ENCODE data around the gene ATP2A2. TPM values are rescaled to one million over a fixed set of nuclear protein-coding genes. Genes with fewer than 3 reads are reported as not detected.
"Not testable (repeated sequence)": the region's sequence is repeated elsewhere in the genome, so short reads cannot be mapped to it uniquely, and the experiment has no call there.

Gene ATP2A2
- total RNA-seq, 1 donor from 2014 or later, result 100 TPM

- ChIA-PET CTCF (interaction anchor here (1.2 to 5.2 kb wide), 3 partner anchors 77 to 533 kb away, joined by 3 to 19 read pairs (median 5); no protein-coding TSS in a partner anchor), POLR2A (interaction anchor here (0.6 to 1.7 kb wide), 3 partner anchors 17 to 221 kb away, joined by 3 to 6 read pairs (median 6); no protein-coding TSS in a partner anchor)
- no peaks in the 10 kb centered on the region for H3K27me3 Mint-ChIP-seq
- H3K36me3 Mint-ChIP-seq (ENCODE audit: low read depth), result peaks cover 8% of the 10 kb centered on the region
- H3K4me1 Mint-ChIP-seq, result peaks cover 22% of the 10 kb centered on the region
- intact Hi-C loops (cut with micrococcal nuclease), result no loop called here
- DNase-seq, result no peak
- H3K4me3 Mint-ChIP-seq, result no peak overlapping the region
- ATAC-seq (ENCODE audit: low read depth), result no peak
- H3K27ac Mint-ChIP-seq, result no peak overlapping the region
- H3K9me3 Mint-ChIP-seq, result no peaks in the 10 kb centered on the region
- TF ChIP-seq CTCF (IDR thresholded peaks at IDR 0.05), result no peak
These were observed 73.2 kb downstream of the ATP2A2 start for GRCh38 chr12:110354172-110354780.

- Mint-ChIP-seq H3K27me3 (no peaks in the 10 kb centered on the region), H3K4me1 (peaks cover 14% of the 10 kb centered on the region), H3K9me3 (no peaks in the 10 kb centered on the region), H3K4me3 (no peak overlapping the region), H3K27ac (no peak overlapping the region), H3K36me3 (ENCODE audit: low read depth) (peaks cover 3% of the 10 kb centered on the region)
- ATAC-seq (ENCODE audit: low read depth) (peak; percentile 54), DNase-seq (no peak)
- ChIA-PET CTCF (interaction anchor here (0.7 to 5.2 kb wide), 3 partner anchors 76 to 533 kb away, joined by 3 to 19 read pairs (median 5); no protein-coding TSS in a partner anchor), POLR2A (interaction anchor here (0.6 to 0.7 kb wide), 2 partner anchors 22 to 31 kb away, joined by 4 to 5 read pairs; no protein-coding TSS in a partner anchor)
- intact Hi-C loops (cut with micrococcal nuclease), result loop anchor here (1.0 kb wide), 2 partner anchors 16 to 76 kb away; no protein-coding TSS in a partner anchor
- TF ChIP-seq CTCF (IDR thresholded peaks at IDR 0.05), result no peak
These were observed 74.0 kb downstream of the ATP2A2 start for GRCh38 chr12:110355073-110355472.

GRCh38 chr12:110358384-110359097 lies 77.5 kb downstream of the ATP2A2 start:
- POLR2A ChIA-PET, result interaction anchor here (0.7 kb wide), 1 partner anchor 440 kb away, joined by 5 read pairs; no protein-coding TSS in a partner anchor
- H3K27me3 Mint-ChIP-seq; ATAC-seq (ENCODE audit: low read depth); H3K27ac Mint-ChIP-seq; H3K36me3 Mint-ChIP-seq (ENCODE audit: low read depth); H3K9me3 Mint-ChIP-seq; DNase-seq; CTCF ChIA-PET; H3K4me3 Mint-ChIP-seq; intact Hi-C loops (cut with micrococcal nuclease): not testable (repeated sequence)
- H3K4me1 Mint-ChIP-seq, result peaks cover 12% of the 10 kb centered on the region

GRCh38 chr12:110361216-110361615 lies 80.2 kb downstream of the ATP2A2 start:
- H3K9me3 Mint-ChIP-seq, result no peaks in the 10 kb centered on the region
- DNase-seq (no peak), ATAC-seq (ENCODE audit: low read depth) (no peak)
- POLR2A ChIA-PET, result interaction anchor here (0.6 kb wide), 1 partner anchor 485 kb away, joined by 3 read pairs; no protein-coding TSS in a partner anchor
- H3K27me3 Mint-ChIP-seq, result no peaks in the 10 kb centered on the region
- no peak overlapping the region for H3K4me3 Mint-ChIP-seq
- TF ChIP-seq CTCF (IDR thresholded peaks at IDR 0.05), result no peak
- intact Hi-C loops (cut with micrococcal nuclease), result no loop called here
- no peaks in the 10 kb centered on the region for H3K36me3 Mint-ChIP-seq (ENCODE audit: low read depth)
- CTCF ChIA-PET, result no interaction called here
- H3K4me1 Mint-ChIP-seq, result no peaks in the 10 kb centered on the region
- no peak overlapping the region for H3K27ac Mint-ChIP-seq

GRCh38 chr12:110365489-110366320 lies 84.7 kb downstream of the ATP2A2 start:
- ChIA-PET POLR2A (no interaction called here), CTCF (no interaction called here)
- DNase-seq (no peak), ATAC-seq (ENCODE audit: low read depth) (no peak)
- Mint-ChIP-seq H3K4me3 (no peak overlapping the region), H3K4me1 (peaks cover 28% of the 10 kb centered on the region), H3K36me3 (ENCODE audit: low read depth) (no peaks in the 10 kb centered on the region), H3K9me3 (no peaks in the 10 kb centered on the region), H3K27ac (no peak overlapping the region), H3K27me3 (no peaks in the 10 kb centered on the region)
- no peak for TF ChIP-seq CTCF (IDR thresholded peaks at IDR 0.05)
- intact Hi-C loops (cut with micrococcal nuclease), result no loop called here
